Stimulated activated CD4-positive, alpha-beta T cell treated with anti-CD3 and anti-CD28 coated beads, Interleukin-2, amount 100 ng/mL, for 4 hours (primary cell): ENCODE measurements around the gene PTEN.
"Not testable (repeated sequence)": the region's sequence is repeated elsewhere in the genome, so short reads cannot be mapped to it uniquely, and the experiment has no call there.

Experiments used
- DNase-seq: peaks from one replicate; pipeline ENCODE4 v3.0.0-alpha.2; 2020; ENCODE audit warnings: low read depth

PTEN gene

GRCh38 chr10:87872828-87873227 lies 9.4 kb downstream of the PTEN start:
- DNase-seq, result no peak

- DNase-seq, result no peak
Observed at GRCh38 chr10:87873656-87874055, 10.2 kb downstream of the PTEN start.

DNA sequence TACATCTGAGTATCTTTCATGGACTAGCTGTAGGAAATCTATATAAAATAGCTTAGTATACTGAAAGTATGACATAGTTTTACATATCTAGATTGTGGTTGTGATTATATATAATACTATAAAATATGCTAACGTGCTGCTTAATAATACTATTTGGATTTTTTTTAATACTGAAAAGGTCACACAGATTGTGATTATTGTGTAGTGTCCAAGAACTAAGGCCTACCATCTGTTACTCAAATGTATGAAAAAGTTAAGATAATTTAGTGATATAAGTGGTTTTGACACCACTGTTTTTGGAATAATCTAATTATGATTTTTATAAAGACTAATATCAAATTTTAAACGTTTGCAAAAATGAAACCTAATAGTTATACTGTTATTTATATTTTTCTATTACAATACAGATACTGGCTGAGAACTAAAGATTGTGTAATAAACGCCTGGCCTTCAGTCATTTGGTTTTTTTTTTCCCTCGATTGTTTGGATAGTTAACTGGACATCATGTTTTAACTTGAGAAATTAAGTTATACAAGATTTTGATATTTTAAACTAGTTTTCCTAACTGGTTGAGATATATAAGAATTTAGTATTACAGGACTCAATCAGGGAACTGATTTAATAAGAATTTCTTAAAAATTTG lies 12.6 kb downstream of the PTEN start:
- DNase-seq, result no peak

GRCh38 chr10:87878664-87879459 lies 15.4 kb downstream of the PTEN start:
- no peak for DNase-seq

DNA sequence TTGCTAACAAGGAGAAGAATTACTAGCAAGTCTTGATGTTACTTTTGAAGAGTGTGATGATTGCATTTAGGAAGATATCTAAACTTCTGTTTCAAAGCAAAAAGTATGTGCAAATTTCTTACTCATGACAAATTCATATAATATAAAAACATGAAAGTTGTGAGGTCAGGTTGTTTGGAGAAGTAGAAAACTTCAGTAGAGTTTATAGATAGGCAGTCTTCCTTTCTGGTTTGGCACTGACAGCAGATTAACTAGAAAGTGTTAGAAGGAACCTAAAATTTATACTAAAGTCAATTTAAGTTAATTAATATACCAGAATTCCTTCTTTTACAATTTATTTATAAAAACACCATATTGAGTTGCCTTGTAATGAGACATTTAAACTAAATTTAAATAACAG lies 16.9 kb downstream of the PTEN start:
- DNase-seq, result no peak

GRCh38 chr10:87881373-87882059 lies 18.1 kb downstream of the PTEN start:
- not testable (repeated sequence) for DNase-seq

- DNase-seq, result no peak
Observed at GRCh38 chr10:87882555-87883294, 19.3 kb downstream of the PTEN start.

DNA sequence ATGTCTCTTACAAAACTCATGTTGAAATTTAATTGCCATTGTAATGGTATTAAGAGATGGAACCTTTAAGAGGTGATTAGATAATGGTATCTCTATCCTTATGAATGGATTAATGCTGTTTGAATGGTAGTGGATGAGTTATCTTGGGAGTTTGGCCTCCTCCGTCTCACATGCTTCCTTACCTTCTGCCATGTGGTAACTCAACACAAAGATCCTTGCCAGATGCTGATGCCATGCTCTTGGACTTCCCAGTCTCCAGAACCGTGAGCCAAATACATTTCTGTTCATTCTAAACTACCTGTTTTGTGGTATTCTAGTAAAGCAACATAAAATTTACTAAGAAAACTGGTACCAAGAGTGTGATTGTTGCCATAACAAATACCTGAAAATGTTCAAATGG lies 23.2 kb downstream of the PTEN start:
- DNase-seq, result no peak

- DNase-seq, result no peak
Observed at GRCh38 chr10:87887146-87887545, 23.7 kb downstream of the PTEN start.

DNA sequence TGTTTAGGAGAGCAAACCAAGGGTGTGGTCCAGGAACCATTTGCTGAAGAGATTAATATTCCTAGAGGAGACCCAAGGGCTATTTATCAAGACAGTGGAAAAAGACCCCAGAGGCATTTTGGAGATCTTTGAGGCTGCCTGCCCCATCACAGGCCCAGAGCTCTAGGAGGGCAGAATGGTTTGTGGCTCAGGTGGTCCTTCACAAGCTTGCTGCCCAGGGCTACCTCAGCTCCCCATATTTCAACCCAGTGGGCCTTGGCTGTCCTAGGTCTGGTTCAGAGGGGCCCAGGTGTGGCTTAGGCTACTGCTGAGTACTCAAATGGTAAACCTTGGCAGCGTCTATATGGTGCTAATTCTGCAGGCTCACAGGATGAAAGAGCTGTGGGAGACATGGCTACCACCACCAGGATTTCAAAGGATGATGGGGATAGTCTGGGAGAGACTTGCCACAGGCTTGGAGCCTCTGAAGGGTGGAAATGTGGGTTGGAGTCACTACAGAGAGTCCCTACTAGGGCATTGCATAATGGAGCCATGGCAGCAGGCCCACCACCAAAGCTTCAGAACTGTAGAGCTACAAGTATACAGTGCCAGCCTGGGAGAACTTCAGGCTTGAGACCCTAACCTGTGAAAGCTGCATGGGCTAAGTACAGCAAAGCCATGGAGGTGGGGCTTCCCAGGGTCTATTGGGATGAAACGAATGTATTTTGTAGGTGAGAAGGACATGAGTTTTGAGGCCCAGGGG lies 24.3 kb downstream of the PTEN start:
- no peak for DNase-seq

GRCh38 chr10:87895430-87895829 lies 32.0 kb downstream of the PTEN start:
- no peak for DNase-seq

- no peak for DNase-seq
Observed at GRCh38 chr10:87896216-87896615, 32.8 kb downstream of the PTEN start.

DNA sequence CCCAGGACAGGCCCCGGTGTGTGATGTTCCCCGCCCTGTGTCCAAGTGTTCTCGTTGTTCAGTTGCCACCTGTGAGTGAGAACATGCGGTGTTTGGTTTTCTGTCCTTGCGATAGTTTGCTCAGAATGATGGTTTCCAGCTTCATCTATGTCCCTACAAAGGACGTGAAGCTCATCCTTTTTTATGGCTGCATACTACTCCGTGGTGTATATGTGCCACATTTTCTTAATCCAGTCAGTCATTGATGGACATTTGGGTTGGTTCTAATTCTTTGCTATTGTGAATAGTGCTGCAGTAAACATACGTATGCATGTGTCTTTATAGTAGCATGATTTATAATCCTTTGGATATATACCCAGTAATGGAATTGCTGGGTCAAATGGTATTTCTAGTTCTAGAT lies 34.5 kb downstream of the PTEN start:
- not testable (repeated sequence) for DNase-seq

DNA sequence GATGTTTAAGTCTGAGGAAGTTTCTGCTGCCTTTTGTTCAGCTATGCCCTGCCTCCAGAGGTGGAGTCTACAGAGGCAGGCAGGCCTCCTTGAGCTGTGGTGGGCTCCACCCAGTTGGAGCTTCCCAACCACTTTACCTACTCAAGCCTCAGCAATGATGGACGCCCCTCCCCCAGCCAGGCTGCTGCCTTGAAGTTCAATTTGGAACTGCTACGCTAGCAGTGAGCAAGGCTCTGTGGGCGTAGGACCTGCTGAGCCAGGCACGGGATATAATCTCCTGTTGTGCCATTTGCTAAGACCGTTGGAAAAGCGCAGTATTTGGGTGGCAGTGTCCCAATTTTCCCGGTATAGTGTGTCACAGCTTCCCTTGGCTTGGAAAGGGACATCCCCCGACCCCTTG lies 40.0 kb downstream of the PTEN start:
- not testable (repeated sequence) for DNase-seq

- no peak for DNase-seq
Observed at GRCh38 chr10:87913156-87913921, 49.9 kb downstream of the PTEN start.

GRCh38 chr10:87915406-87915805 lies 52.0 kb downstream of the PTEN start:
- no peak for DNase-seq

GRCh38 chr10:87915989-87916388 lies 52.6 kb downstream of the PTEN start:
- DNase-seq, result no peak

GRCh38 chr10:87916515-87916914 lies 53.1 kb downstream of the PTEN start:
- no peak for DNase-seq

- DNase-seq, result no peak
Observed at GRCh38 chr10:87918254-87918859, 54.9 kb downstream of the PTEN start.

- DNase-seq, result no peak
Observed at GRCh38 chr10:87920538-87920937, 57.1 kb downstream of the PTEN start.
